ENCODE results near the gene SLC25A4.
"Not testable (repeated sequence)": the region's sequence is repeated elsewhere in the genome, so short reads cannot be mapped to it uniquely, and the experiment has no call there.

The SLC25A4 gene

GRCh38 chr4:185118876-185119275 lies 24.2 kb upstream of the SLC25A4 start:
- no peak overlapping the region for H3K4me3 ChIP-seq (ENCODE audit: low read depth, low read length)
- no peak for DNase-seq (ENCODE audit: low read depth, low spot score)
- TF ChIP-seq, protein P1, sequence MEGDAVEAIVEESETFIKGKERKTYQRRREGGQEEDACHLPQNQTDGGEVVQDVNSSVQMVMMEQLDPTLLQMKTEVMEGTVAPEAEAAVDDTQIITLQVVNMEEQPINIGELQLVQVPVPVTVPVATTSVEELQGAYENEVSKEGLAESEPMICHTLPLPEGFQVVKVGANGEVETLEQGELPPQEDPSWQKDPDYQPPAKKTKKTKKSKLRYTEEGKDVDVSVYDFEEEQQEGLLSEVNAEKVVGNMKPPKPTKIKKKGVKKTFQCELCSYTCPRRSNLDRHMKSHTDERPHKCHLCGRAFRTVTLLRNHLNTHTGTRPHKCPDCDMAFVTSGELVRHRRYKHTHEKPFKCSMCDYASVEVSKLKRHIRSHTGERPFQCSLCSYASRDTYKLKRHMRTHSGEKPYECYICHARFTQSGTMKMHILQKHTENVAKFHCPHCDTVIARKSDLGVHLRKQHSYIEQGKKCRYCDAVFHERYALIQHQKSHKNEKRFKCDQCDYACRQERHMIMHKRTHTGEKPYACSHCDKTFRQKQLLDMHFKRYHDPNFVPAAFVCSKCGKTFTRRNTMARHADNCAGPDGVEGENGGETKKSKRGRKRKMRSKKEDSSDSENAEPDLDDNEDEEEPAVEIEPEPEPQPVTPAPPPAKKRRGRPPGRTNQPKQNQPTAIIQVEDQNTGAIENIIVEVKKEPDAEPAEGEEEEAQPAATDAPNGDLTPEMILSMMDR (IDR thresholded peaks at IDR 0.05; ENCODE audit: low read depth, low read length), result no peak
- in situ Hi-C loops (cut with HindIII; ENCODE audit: low sequenced_read_pairs), result no loop called here

DNA sequence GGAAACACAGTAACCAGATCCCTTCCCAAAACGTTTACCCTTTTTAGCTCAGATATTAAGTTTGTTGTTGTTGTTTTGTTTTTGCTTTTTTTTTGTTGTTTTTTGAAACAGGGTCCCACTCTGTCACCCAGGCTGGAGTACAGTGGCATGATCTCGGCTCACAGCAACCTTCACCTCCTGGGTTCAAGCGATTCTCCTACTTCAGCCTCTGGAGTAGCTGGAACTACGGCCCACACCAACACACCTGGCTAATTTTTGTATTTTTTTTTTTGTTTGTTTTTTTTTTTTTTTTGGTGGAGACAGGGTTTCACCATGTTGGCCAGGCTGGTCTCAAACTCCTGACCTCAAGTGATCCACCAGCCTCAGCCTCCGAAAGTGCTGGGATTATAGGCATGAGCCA lies 23.6 kb upstream of the SLC25A4 start:
- in situ Hi-C loops (cut with HindIII; ENCODE audit: low sequenced_read_pairs); DNase-seq (ENCODE audit: low read depth, low spot score); H3K4me3 ChIP-seq (ENCODE audit: low read depth, low read length): not testable (repeated sequence)

DNA sequence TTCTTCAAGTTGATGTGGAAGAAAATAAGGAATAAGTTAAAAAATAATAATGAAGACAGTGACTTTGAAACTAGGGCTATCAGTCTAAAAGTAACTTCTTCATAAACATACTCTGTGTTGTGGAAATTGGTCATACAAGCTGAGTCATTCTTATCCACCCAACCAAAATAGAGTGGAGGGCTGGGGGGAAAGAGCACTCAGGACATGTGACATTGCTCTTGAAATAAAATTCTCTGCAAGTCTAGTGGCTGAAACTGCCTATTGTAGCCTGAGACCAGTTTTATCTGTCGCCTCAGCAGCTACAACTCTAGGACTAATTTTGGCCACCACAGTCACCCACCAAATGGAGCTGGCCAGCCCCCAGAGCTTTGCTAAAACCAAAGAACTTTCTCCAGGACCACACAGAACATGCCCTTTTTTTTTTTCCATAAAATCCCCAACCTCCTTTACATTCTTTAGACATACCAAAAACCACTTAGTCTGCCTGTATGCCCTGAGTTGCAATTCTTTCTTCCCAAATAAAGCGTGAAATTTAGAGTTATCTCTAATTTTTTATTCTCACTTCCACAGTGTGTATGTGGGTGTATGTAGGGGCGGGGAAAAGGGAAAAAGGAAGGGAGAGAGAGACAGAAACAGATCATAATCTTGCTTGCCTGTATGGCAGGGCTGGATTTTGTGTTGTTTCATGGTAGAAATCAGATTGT lies 23.0 kb upstream of the SLC25A4 start:
- TF ChIP-seq, protein P1 (IDR thresholded peaks at IDR 0.05; ENCODE audit: low read depth, low read length), result no peak
- in situ Hi-C loops (cut with HindIII; ENCODE audit: low sequenced_read_pairs), result no loop called here
- no peak for DNase-seq (ENCODE audit: low read depth, low spot score)

DNA sequence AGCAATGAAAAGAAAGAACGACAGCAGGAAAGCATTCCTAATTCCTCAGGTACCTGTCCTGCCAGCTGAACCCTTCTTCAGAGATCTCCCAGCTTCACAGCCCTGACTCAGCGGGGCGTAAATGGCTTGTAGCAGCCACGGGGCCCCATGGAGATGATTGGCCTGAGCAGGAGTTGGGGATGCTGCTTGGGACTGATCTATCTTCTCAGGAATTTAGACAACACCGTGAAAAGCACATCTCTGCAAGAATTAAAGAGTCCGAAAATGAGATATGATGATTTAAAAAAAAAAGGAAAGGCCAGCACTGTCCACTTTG lies 22.5 kb upstream of the SLC25A4 start:
- in situ Hi-C loops (cut with HindIII; ENCODE audit: low sequenced_read_pairs), result no loop called here
- TF ChIP-seq, protein P1 (IDR thresholded peaks at IDR 0.05; ENCODE audit: low read depth, low read length), result no peak
- no peak for DNase-seq (ENCODE audit: low read depth, low spot score)
- no peak overlapping the region for H3K4me3 ChIP-seq (ENCODE audit: low read depth, low read length)

More for the DNA sequence above, 23.0 kb upstream of the SLC25A4 start:
- H3K4me3 ChIP-seq (ENCODE audit: low read depth, low read length), result no peak overlapping the region

GRCh38 chr4:185122681-185123345 lies 20.3 kb upstream of the SLC25A4 start:
- TF ChIP-seq, protein P1 (IDR thresholded peaks at IDR 0.05; ENCODE audit: low read depth, low read length), result no peak
- H3K4me3 ChIP-seq (ENCODE audit: low read depth, low read length), result no peak overlapping the region
- no peak for DNase-seq (ENCODE audit: low read depth, low spot score)
- in situ Hi-C loops (cut with HindIII; ENCODE audit: low sequenced_read_pairs), result no loop called here

DNA sequence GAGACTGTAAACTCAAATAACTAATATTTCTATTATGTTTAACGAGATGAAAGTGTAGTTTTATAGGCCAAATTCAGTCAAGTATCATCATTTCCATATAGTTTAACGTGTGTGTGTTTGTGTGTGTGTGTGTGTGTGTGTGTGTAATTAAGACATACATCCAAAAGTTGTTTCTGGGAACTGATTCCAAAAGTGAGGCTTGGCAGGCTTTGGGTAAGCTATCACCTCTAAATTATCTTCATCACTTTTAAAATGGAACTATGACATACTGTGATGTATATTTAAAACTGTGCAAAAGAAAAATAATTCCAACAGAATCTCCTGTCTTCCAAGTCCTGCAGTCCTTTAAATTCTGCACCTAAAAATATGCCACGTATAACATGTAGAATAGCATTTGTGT lies 19.1 kb upstream of the SLC25A4 start:
- TF ChIP-seq, protein P1 (IDR thresholded peaks at IDR 0.05; ENCODE audit: low read depth, low read length), result no peak
- no peak for DNase-seq (ENCODE audit: low read depth, low spot score)
- in situ Hi-C loops (cut with HindIII; ENCODE audit: low sequenced_read_pairs), result no loop called here
- no peak overlapping the region for H3K4me3 ChIP-seq (ENCODE audit: low read depth, low read length)
